Astrocyte of the cerebellum (primary cell): ENCODE results near the gene TRAF4.
A peak's percentile ranks its signal among the peaks of the same experiment; 100 is the strongest.

ENCODE experiments used
- DNase-seq: peaks from one replicate; pipeline ENCODE4 v3.0.0-alpha.2; 2011; ENCODE audit warnings: low read depth
- H3K4me3 ChIP-seq: 2 replicates; pipeline ENCODE4 v1.5.1; 2011; ENCODE audit warnings: mild to moderate bottlenecking, low read depth, low read length, moderate library complexity
- in situ Hi-C: cut with HindIII; loops from 2 replicates; pipeline ENCODE4 v1.10.0; 2017; ENCODE audit warnings: low sequenced_read_pairs
- TF ChIP-seq, protein P1 (sequence below): IDR thresholded peaks from 2 replicates; pipeline ENCODE4 v1.5.1; 2012; ENCODE audit warnings: low read length, low read depth, moderate library complexity, mild to moderate bottlenecking; ENCODE audit errors: missing control alignments

TRAF4 gene

DNA sequence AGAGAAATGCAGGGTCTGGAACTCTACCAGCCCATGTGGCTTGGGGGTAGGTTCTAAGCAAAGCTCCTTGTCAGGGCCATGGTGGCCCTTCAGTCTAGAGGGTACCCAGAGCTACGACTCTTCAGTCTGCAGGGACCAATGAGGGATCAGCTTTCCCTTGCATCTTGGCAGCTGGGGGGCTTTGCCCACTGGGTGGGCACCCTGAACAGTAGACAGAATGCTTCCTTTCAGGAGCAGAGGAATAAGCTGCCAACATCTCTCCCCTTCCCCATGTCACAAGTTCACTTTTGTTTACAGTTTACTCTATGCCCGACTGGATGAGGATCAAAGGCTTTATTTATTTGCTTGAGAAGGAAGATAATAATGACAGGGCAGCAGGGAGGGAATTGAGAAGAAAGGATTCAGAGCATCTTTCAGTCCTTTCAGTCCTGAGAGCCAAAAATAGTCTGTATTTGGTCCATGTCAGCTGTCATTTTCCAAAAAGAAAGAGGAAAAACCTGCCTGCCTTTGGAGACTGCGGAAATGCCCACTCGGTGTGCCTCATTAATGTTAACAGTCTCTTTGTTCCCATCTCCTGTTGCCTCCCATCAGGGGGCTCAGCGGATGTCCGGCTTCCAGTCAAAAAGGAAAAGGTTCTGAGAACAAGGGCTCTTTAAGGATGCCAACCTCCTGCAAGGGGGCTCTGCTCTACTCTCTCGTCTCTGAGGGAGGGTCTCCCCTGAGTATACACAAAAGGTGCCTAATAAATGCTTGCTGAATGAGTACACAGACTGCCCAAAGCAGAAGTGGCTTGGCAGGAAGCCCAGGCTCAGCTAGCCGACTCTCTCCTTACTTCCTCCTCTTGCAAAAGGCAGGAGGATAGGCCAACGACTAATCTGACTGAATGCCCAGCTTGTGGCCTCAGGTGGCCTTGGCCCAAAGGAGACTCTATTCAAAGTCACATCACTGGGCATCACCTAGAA lies 17.1 kb downstream of the TRAF4 start:
- no peak overlapping the region for H3K4me3 ChIP-seq
- TF ChIP-seq, protein P1, sequence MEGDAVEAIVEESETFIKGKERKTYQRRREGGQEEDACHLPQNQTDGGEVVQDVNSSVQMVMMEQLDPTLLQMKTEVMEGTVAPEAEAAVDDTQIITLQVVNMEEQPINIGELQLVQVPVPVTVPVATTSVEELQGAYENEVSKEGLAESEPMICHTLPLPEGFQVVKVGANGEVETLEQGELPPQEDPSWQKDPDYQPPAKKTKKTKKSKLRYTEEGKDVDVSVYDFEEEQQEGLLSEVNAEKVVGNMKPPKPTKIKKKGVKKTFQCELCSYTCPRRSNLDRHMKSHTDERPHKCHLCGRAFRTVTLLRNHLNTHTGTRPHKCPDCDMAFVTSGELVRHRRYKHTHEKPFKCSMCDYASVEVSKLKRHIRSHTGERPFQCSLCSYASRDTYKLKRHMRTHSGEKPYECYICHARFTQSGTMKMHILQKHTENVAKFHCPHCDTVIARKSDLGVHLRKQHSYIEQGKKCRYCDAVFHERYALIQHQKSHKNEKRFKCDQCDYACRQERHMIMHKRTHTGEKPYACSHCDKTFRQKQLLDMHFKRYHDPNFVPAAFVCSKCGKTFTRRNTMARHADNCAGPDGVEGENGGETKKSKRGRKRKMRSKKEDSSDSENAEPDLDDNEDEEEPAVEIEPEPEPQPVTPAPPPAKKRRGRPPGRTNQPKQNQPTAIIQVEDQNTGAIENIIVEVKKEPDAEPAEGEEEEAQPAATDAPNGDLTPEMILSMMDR: no peak
- in situ Hi-C loops: no loop called here
- peak; percentile 42 for DNase-seq

DNA sequence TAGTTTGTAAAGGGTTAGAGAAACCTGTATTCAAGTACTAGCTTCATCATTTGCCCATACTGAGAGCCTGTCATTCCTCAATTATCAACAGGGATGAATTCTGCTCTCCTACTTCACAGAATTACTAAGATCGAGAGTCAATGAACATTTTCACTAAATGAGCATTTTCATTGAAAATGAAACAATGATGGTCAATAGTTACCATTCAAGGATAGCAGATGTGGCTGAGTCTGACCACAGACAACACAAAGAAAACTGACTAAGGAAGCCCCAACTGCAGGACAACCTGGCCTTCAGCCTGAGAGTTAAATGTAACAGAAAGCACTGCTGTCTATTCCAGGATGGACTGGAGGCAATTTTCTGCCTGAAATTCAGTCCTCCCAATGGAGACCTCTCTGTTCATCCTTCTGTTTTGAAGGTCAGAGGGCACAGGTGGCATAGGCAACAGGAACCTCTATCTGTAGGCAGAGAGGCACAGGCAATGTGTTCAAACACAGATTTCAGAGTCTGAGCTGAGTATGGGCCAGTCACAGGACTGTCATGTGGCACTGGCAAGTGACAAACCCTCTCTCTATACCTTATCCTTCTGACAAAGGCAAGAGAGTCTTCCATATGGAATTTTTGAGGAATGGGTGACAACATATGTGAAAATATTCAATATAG lies 19.5 kb downstream of the TRAF4 start:
- TF ChIP-seq, protein P1: no peak
- H3K4me3 ChIP-seq: no peak overlapping the region
- in situ Hi-C loops: no loop called here
- no peak for DNase-seq

DNA sequence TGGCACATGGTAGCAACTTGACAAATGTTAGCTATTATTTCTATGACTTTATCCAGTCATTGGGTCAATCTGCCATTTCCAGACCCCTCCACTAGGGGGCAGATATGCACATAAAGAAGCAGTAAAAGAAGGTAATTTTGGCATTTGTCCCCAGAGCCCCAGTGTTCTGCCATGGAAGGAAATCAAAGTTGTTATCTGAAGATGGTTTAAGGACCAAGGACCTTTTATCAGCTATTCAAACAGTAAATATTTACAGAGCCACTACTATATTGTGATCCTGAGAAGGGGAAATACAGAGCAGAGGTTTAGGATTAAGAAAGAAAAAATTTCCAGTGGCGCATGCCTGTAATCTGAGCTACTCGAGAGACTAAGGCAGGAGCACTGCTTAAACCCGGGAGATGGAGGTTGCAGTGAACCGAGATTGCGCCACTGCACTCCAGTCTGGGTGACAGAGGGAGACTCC lies 20.0 kb downstream of the TRAF4 start:
- H3K4me3 ChIP-seq: no peak overlapping the region
- TF ChIP-seq, protein P1: peak; percentile 89
- in situ Hi-C loops: no loop called here
- DNase-seq: peak; percentile 78

GRCh38 chr17:28765038-28765437 lies 21.2 kb downstream of the TRAF4 start:
- in situ Hi-C loops: no loop called here
- TF ChIP-seq, protein P1: no peak
- H3K4me3 ChIP-seq: no peak overlapping the region
- DNase-seq: no peak

- TF ChIP-seq, protein P1: no peak
- no peak overlapping the region for H3K4me3 ChIP-seq
- in situ Hi-C loops: no loop called here
- no peak for DNase-seq
Observed at GRCh38 chr17:28773736-28774135, 29.9 kb downstream of the TRAF4 start.

- DNase-seq: no peak
- in situ Hi-C loops: no loop called here
- no peak overlapping the region for H3K4me3 ChIP-seq
- TF ChIP-seq, protein P1: no peak
Observed at GRCh38 chr17:28774206-28774605, 30.4 kb downstream of the TRAF4 start.
